Measurements from ENCODE around the gene PPP3CA.

PPP3CA gene

DNA sequence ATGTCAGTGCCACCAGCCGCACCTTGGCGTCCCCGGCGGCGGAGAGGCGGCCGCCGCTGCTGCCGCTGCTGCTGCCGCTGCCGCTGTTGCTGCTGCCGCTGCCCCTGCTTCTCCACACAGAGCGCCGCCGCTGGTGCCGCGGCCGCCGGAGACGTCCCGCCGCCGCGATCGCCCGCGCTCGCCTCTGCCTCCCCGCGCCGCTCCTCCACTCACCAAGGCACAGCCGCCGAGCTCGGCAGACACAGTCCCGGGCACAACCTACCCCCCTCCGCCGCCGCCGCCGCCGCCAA lies at the start of gene PPP3CA:
TSS of gene PPP3CA (minus strand) at position 260 of the 290 bp plus-strand sequence.
- H3K27me3 ChIP-seq (ENCODE audit: insufficient read depth, poor library complexity, severe bottlenecking) = no peaks in the 10 kb centered on the region
- H3K36me3 ChIP-seq (ENCODE audit: low read depth) = peaks cover 10% of the 10 kb centered on the region; the same call in 1 of the 2 replicates
- H3K27ac ChIP-seq (ENCODE audit: poor library complexity, severe bottlenecking) = peak within 1 kb of the TSS; percentile 94
- DNase-seq (ENCODE audit: low spot score) (no peak), ATAC-seq (ENCODE audit: low read depth) (no peak; the same call in 2 of the 3 replicates)
- H3K4me3 ChIP-seq (ENCODE audit: severe bottlenecking) = peak within 1 kb of the TSS; percentile 80
- H3K9me3 ChIP-seq (ENCODE audit: severe bottlenecking) = no peaks in the 10 kb centered on the region
- peaks cover 28% of the 10 kb centered on the region for H3K4me1 ChIP-seq (ENCODE audit: insufficient read depth, poor library complexity, severe bottlenecking)
- TF ChIP-seq, protein P1, sequence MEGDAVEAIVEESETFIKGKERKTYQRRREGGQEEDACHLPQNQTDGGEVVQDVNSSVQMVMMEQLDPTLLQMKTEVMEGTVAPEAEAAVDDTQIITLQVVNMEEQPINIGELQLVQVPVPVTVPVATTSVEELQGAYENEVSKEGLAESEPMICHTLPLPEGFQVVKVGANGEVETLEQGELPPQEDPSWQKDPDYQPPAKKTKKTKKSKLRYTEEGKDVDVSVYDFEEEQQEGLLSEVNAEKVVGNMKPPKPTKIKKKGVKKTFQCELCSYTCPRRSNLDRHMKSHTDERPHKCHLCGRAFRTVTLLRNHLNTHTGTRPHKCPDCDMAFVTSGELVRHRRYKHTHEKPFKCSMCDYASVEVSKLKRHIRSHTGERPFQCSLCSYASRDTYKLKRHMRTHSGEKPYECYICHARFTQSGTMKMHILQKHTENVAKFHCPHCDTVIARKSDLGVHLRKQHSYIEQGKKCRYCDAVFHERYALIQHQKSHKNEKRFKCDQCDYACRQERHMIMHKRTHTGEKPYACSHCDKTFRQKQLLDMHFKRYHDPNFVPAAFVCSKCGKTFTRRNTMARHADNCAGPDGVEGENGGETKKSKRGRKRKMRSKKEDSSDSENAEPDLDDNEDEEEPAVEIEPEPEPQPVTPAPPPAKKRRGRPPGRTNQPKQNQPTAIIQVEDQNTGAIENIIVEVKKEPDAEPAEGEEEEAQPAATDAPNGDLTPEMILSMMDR (IDR thresholded peaks at IDR 0.05; ENCODE audit: poor library complexity, severe bottlenecking) = no peak

DNA sequence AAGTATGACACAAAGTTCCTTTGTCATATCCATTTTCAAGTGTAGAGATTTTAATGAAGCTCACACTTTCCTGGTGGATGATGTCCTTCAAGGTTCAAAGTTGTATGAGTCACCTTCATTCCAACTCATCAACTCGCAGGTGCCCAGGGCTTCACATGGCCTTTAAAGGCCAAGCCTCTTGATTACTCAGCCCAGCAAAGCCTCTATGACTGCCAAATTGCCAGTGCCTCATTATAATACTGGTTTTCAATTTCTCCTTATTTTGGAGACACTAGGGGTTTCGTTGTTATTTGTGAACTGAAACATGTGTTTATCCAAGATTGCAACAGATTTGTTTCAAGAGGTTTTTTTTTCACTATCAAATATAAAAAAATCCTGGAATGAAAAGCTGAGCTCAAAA lies 45.9 kb upstream of the PPP3CA start:
- Histone ChIP-seq H3K27ac (ENCODE audit: poor library complexity, severe bottlenecking) (no peak overlapping the region), H3K27me3 (ENCODE audit: insufficient read depth, poor library complexity, severe bottlenecking) (no peaks in the 10 kb centered on the region), H3K9me3 (ENCODE audit: severe bottlenecking) (no peaks in the 10 kb centered on the region), H3K4me3 (ENCODE audit: severe bottlenecking) (no peak overlapping the region), H3K36me3 (ENCODE audit: low read depth) (no peaks in the 10 kb centered on the region), H3K4me1 (ENCODE audit: insufficient read depth, poor library complexity, severe bottlenecking) (peaks cover 11% of the 10 kb centered on the region)
- ATAC-seq (ENCODE audit: low read depth) = peak; percentile 97
- DNase-seq (ENCODE audit: low spot score) = no peak
- TF ChIP-seq, protein P1 (IDR thresholded peaks at IDR 0.05; ENCODE audit: poor library complexity, severe bottlenecking) = no peak

DNA sequence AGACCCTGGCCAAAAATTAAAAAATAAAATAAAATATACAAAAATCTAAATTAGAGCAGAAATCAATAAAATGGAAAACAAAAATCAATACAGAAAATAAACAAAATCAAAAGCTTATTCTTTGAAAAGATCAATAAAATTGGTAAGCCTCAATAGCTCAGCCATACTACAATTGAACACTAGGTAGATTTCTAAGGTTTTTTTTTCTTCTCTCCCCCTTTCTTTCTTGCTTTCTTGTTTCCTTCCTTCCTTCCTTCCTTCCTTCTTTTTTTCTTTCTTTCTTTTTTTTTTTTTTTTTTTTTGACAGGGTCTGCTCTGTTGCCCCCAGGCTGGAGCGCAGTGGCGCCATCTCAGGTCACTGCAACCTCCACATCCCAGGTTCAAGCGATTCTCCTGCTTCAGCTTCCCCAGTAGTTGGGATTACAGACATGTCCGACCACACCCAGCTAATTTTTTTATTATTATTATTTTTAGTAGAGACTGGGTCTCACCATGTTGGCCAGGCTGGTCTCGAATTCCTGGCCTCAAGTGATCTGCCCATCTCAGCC lies 23.4 kb upstream of the PPP3CA start:
- TF ChIP-seq, protein P1 (IDR thresholded peaks at IDR 0.05; ENCODE audit: poor library complexity, severe bottlenecking) = no peak
- ATAC-seq (ENCODE audit: low read depth) (no peak), DNase-seq (ENCODE audit: low spot score) (no peak)
- no peaks in the 10 kb centered on the region for H3K36me3 ChIP-seq (ENCODE audit: low read depth)
- H3K27me3 ChIP-seq (ENCODE audit: insufficient read depth, poor library complexity, severe bottlenecking) = no peaks in the 10 kb centered on the region
- H3K9me3 ChIP-seq (ENCODE audit: severe bottlenecking) = no peaks in the 10 kb centered on the region
- H3K4me1 ChIP-seq (ENCODE audit: insufficient read depth, poor library complexity, severe bottlenecking) = peaks cover 16% of the 10 kb centered on the region
- no peak overlapping the region for H3K27ac ChIP-seq (ENCODE audit: poor library complexity, severe bottlenecking)
- H3K4me3 ChIP-seq (ENCODE audit: severe bottlenecking) = no peak overlapping the region

DNA sequence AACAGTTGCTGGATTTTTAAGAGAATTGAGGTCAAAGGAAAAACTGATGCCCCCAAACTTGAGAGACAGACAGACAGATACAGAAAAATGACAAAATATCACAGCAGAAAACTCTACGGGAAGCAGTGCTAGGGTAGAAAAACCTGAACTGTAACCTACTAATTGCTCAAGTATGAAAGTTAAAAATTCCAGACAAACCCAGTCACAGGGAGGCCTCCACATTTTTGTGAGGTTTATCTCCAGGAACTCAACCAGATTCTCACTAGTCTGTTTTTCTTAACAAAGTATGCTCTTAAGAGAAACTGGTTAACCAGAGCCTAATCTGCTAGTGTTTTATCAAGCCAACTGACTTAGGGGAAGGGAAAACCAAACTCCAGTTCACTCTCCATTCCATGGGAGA lies 19.9 kb upstream of the PPP3CA start:
- Histone ChIP-seq H3K4me3 (ENCODE audit: severe bottlenecking) (no peak overlapping the region), H3K27ac (ENCODE audit: poor library complexity, severe bottlenecking) (peak overlapping the region; percentile 80), H3K4me1 (ENCODE audit: insufficient read depth, poor library complexity, severe bottlenecking) (peaks cover 16% of the 10 kb centered on the region), H3K9me3 (ENCODE audit: severe bottlenecking) (peaks cover 5% of the 10 kb centered on the region), H3K27me3 (ENCODE audit: insufficient read depth, poor library complexity, severe bottlenecking) (no peaks in the 10 kb centered on the region), H3K36me3 (ENCODE audit: low read depth) (no peaks in the 10 kb centered on the region)
- ATAC-seq (ENCODE audit: low read depth) (peak; percentile 98), DNase-seq (ENCODE audit: low spot score) (no peak)
- TF ChIP-seq, protein P1 (IDR thresholded peaks at IDR 0.05; ENCODE audit: poor library complexity, severe bottlenecking) = no peak

DNA sequence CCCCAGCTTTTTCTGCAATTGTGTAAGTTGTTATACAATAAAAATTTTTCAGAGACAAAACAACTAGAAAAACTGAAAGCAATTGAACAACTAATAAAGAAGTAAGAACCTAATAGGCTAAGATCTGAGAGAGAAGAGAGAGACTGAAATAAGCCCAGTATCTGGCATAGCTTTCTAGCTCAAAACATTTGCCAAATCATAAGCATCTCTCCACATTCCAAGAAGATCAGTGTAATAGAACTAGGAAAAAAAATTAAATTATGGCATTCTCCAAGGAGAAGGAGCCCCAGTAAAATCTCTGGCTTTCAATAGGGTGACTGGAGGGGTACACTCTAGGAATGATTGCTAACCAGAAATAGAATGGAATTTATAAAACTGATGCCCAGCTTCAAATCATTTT lies 19.0 kb upstream of the PPP3CA start:
- TF ChIP-seq, protein P1 (IDR thresholded peaks at IDR 0.05; ENCODE audit: poor library complexity, severe bottlenecking) = no peak
- DNase-seq (ENCODE audit: low spot score) (no peak), ATAC-seq (ENCODE audit: low read depth) (no peak)
- H3K4me1 ChIP-seq (ENCODE audit: insufficient read depth, poor library complexity, severe bottlenecking) = peaks cover 16% of the 10 kb centered on the region
- H3K27ac ChIP-seq (ENCODE audit: poor library complexity, severe bottlenecking) = peak overlapping the region; percentile 80
- H3K9me3 ChIP-seq (ENCODE audit: severe bottlenecking) = peaks cover 5% of the 10 kb centered on the region
- no peak overlapping the region for H3K4me3 ChIP-seq (ENCODE audit: severe bottlenecking)
- H3K27me3 ChIP-seq (ENCODE audit: insufficient read depth, poor library complexity, severe bottlenecking) = no peaks in the 10 kb centered on the region
- H3K36me3 ChIP-seq (ENCODE audit: low read depth) = no peaks in the 10 kb centered on the region

All from RWPE2 (cell line).